ENCODE measurements around the gene SMC1A.

Gene SMC1A

GRCh38 chrX:53422086-53422860, at the start of gene SMC1A (continued):
- TF ChIP-seq ZNF350 (tag by site-specific recombination; IDR thresholded peaks at IDR 0.05), result no peak
- no peak for TF ChIP-seq ZNF776 (tag by site-specific recombination; IDR thresholded peaks at IDR 0.05; ENCODE audit: borderline replicate concordance)
- no peak for TF ChIP-seq ZNF658 (tag by site-specific recombination; IDR thresholded peaks at IDR 0.05)
- TF ChIP-seq ZNF704 (tag by site-specific recombination; IDR thresholded peaks at IDR 0.05), result 0 out of 2 replicates have a peak, but pooled peaks have one; percentile 50
- TF ChIP-seq ZNF184 (tag by site-specific recombination; IDR thresholded peaks at IDR 0.05), result no peak; the same call in none of the 2 replicates
- no peak for TF ChIP-seq ZNF791 (tag by site-specific recombination; IDR thresholded peaks at IDR 0.05)
- TF ChIP-seq ZNF530 (tag by site-specific recombination; IDR thresholded peaks at IDR 0.05; ENCODE audit: low read depth), result no peak
- TF ChIP-seq KLF17 (tag by site-specific recombination; IDR thresholded peaks at IDR 0.05), result peak; percentile 85
- TF ChIP-seq ZFP69B (tag by site-specific recombination; IDR thresholded peaks at IDR 0.05), result peak; percentile 80; the same call in 1 of the 2 replicates
- peak; percentile 94 for TF ChIP-seq ZSCAN23 (tag by site-specific recombination; IDR thresholded peaks at IDR 0.05)
- TF ChIP-seq ZNF239 (tag by site-specific recombination; IDR thresholded peaks at IDR 0.05), result no peak; the same call in 1 of the 2 replicates
- TF ChIP-seq ZBTB1 (tag by site-specific recombination; IDR thresholded peaks at IDR 0.05), result no peak
- no peak for TF ChIP-seq ZNF488 (tag by site-specific recombination; IDR thresholded peaks at IDR 0.05)
- TF ChIP-seq ZFP41 (tag by site-specific recombination; IDR thresholded peaks at IDR 0.05; ENCODE audit: borderline replicate concordance), result no peak
- TF ChIP-seq ZNF274 (IDR thresholded peaks at IDR 0.05; ENCODE audit: low read length), result no peak
- TF ChIP-seq ZNF274 (tag by site-specific recombination; IDR thresholded peaks at IDR 0.05; ENCODE audit: borderline replicate concordance), result no peak
- TF ChIP-seq ZSCAN4 (tag by site-specific recombination; IDR thresholded peaks at IDR 0.05), result no peak
- TF ChIP-seq ZNF692 (tag by site-specific recombination; IDR thresholded peaks at IDR 0.05), result peak; percentile 74; the same call in 1 of the 2 replicates
- no peak for TF ChIP-seq ZNF558 (tag by site-specific recombination; IDR thresholded peaks at IDR 0.05)
- TF ChIP-seq ZNF433 (tag by site-specific recombination; IDR thresholded peaks at IDR 0.05; ENCODE audit: low read depth), result no peak
- no peak for TF ChIP-seq ZNF37A (tag by site-specific recombination; IDR thresholded peaks at IDR 0.05)
- no peak for TF ChIP-seq ZBTB44 (tag by site-specific recombination; IDR thresholded peaks at IDR 0.05)
- peak; percentile 89 for TF ChIP-seq ZNF341 (tag by site-specific recombination; IDR thresholded peaks at IDR 0.05; ENCODE audit: low read depth)
- TF ChIP-seq KLF9 (tag by site-specific recombination; IDR thresholded peaks at IDR 0.05; ENCODE audit: low read depth), result peak; percentile 79
- no peak for TF ChIP-seq ZNF175 (tag by site-specific recombination; IDR thresholded peaks at IDR 0.05)
- TF ChIP-seq ZNF292 (tag by site-specific recombination; IDR thresholded peaks at IDR 0.05; ENCODE audit: borderline replicate concordance, low read depth), result no peak
- peak; percentile 84 for TF ChIP-seq SP7 (tag by site-specific recombination; IDR thresholded peaks at IDR 0.05)
- TF ChIP-seq KLF10 (tag by site-specific recombination; IDR thresholded peaks at IDR 0.05), result peak; percentile 72
- no peak for TF ChIP-seq SCRT1 (tag by site-specific recombination; IDR thresholded peaks at IDR 0.05; ENCODE audit: borderline replicate concordance)
- TF ChIP-seq CTCF (tag by site-specific recombination; IDR thresholded peaks at IDR 0.05), result peak; percentile 30; the same call in 1 of the 2 replicates
- TF ChIP-seq ZNF555 (tag by site-specific recombination; conservative IDR thresholded peaks at IDR 0.05), result no peak
